Transverse colon (tissue), 3 donors: ENCODE measurements around the gene FAHD1.

Experiments
- CTCF ChIP-seq, 5 experiments: fragments of 200-600 bp in 3 of 5; fragments of 450-650 bp in 2 of 5; sonication (generic) in 3 of 5; IDR thresholded peaks; 1 replicate in 2 of 5; 2 replicates in 3 of 5; pipeline ENCODE4 v1.5.1; 2016 to 2017; ENCODE audit warnings: antibody characterized with exemption in 5 of 5, inconsistent platforms in 3 of 5, mild to moderate bottlenecking in 2 of 5, moderate library complexity in 1 of 5
- POLR2A ChIP-seq: fragments of 450-650 bp; IDR thresholded peaks from one replicate; pipeline ENCODE4 v1.6.1; 2016; ENCODE audit warnings: antibody characterized with exemption, mild to moderate bottlenecking, moderate library complexity

- TF ChIP-seq CTCF (IDR thresholded peaks at IDR 0.05) = no peak
- TF ChIP-seq POLR2A = no peak
Measured at GRCh38 chr16:1818204-1818872, 8.7 kb upstream of the FAHD1 start.
